IMR-90 (cell line): ENCODE results near the gene HELZ. TPM values are rescaled to one million over a fixed set of nuclear protein-coding genes. Genes with fewer than 3 reads are reported as not detected.
A peak's percentile ranks its signal among the peaks of the same experiment; 100 is the strongest.

Experiments
- ATAC-seq: fragments of 200-7000 bp; cut with Tn5 transposase; 2 replicates; pipeline ENCODE4 v1.9.1; 2020; ENCODE audit warnings: low read depth, mild to moderate bottlenecking, moderate library complexity
- BruUV-seq: library from RNA; stranded (reverse); fragments of 400-500 nt; replicated peaks from 2 replicates; lab custom pipeline; 2021; lab: Mats Ljungman, UMichigan
- CTCF ChIA-PET: fragments of 300-600 bp; formaldehyde crosslinking; extraction: SDS; loops from one replicate; lab custom pipeline; 2021; ENCODE audit warnings: antibody characterized with exemption; lab: Yijun Ruan, JAX
- POLR2A ChIA-PET: fragments of 300-600 bp; sonication (Branson Sonifier 250); formaldehyde crosslinking; loops from one replicate; lab custom pipeline; 2022; ENCODE audit warnings: antibody characterized with exemption; ENCODE audit not compliant: unreplicated experiment; lab: Charles Lee
- DNase-seq: peaks from one replicate; pipeline ENCODE4 v3.0.0; 2013
- H2AFZ ChIP-seq: replicated peaks from 2 replicates; pipeline ENCODE3; 2013; ENCODE audit warnings: low read length, mild to moderate bottlenecking; ENCODE audit not compliant: poor library complexity
- H2AK5ac ChIP-seq: 2 replicates; pipeline ENCODE4 v1.6.1; 2013; ENCODE audit warnings: low read depth, low read length, inconsistent platforms
- H2AK9ac ChIP-seq: replicated peaks from 2 replicates; pipeline ENCODE3; 2013; ENCODE audit warnings: mild to moderate bottlenecking, low read depth, low read length, moderate library complexity; ENCODE audit not compliant: poor library complexity
- H2BK120ac ChIP-seq: 2 replicates; pipeline ENCODE4 v1.6.1; 2013; ENCODE audit warnings: low read depth, low read length, inconsistent platforms
- H2BK15ac ChIP-seq: 3 replicates; pipeline ENCODE4 v1.6.1; 2013; ENCODE audit warnings: low read depth, low read length, inconsistent platforms
- H2BK20ac ChIP-seq: 2 replicates; pipeline ENCODE4 v1.6.1; 2013; ENCODE audit warnings: low read depth, mild to moderate bottlenecking, inconsistent platforms, low read length, moderate library complexity
- H2BK5ac ChIP-seq: 2 replicates; pipeline ENCODE4 v1.6.1; 2013; ENCODE audit warnings: mild to moderate bottlenecking, low read depth, low read length, inconsistent platforms; ENCODE audit not compliant: poor library complexity, severe bottlenecking
- H3K14ac ChIP-seq: replicated peaks from 2 replicates; pipeline ENCODE4 v1.6.1; 2013; ENCODE audit warnings: low read depth, low read length, inconsistent platforms
- H3K18ac ChIP-seq: 2 replicates; pipeline ENCODE4 v1.6.1; 2013; ENCODE audit warnings: low read depth, low read length, control low read depth
- H3K23ac ChIP-seq: 2 replicates; pipeline ENCODE4 v1.6.1; 2013; ENCODE audit warnings: low read depth, low read length, inconsistent platforms
- H3K27ac ChIP-seq: 2 replicates; pipeline ENCODE4 v1.5.1; 2013; ENCODE audit warnings: mild to moderate bottlenecking, control low read depth, low read length; ENCODE audit not compliant: insufficient read depth
- H3K27me3 ChIP-seq: 2 replicates; pipeline ENCODE4 v1.6.1; 2013; ENCODE audit warnings: low read length; ENCODE audit not compliant: control insufficient read depth, insufficient read depth
- H3K36me3 ChIP-seq: 2 replicates; pipeline ENCODE4 v1.6.1; 2013; ENCODE audit warnings: low read length, mixed read lengths; ENCODE audit not compliant: control insufficient read depth, insufficient read depth
- H3K4ac ChIP-seq: 2 replicates; pipeline ENCODE4 v1.6.1; 2013; ENCODE audit warnings: low read depth, low read length, inconsistent platforms
- H3K4me1 ChIP-seq: 2 replicates; pipeline ENCODE4 v1.6.1; 2013; ENCODE audit warnings: low read length, mixed read lengths; ENCODE audit not compliant: control insufficient read depth, insufficient read depth
- H3K4me2 ChIP-seq: 2 replicates; pipeline ENCODE4 v1.6.1; 2013; ENCODE audit warnings: low read depth, mild to moderate bottlenecking, control low read depth, low read length, moderate library complexity
- H3K4me3 ChIP-seq: 2 replicates; pipeline ENCODE4 v1.5.1; 2013; ENCODE audit warnings: low read depth, mild to moderate bottlenecking, control low read depth, low read length, moderate library complexity; ENCODE audit not compliant: insufficient read depth
- H3K56ac ChIP-seq: 2 replicates; pipeline ENCODE4 v1.6.1; 2013; ENCODE audit warnings: low read length, inconsistent platforms; ENCODE audit not compliant: insufficient read depth; ENCODE audit errors: extremely low read depth
- H3K79me1 ChIP-seq, 2 experiments: 2 replicates each; pipeline ENCODE4 v1.6.1; 2013; ENCODE audit warnings: low read length in 2 of 2, inconsistent platforms in 1 of 2, low read depth in 1 of 2
- H3K9ac ChIP-seq: 2 replicates; pipeline ENCODE4 v1.6.1; 2013; ENCODE audit warnings: low read depth, low read length, control low read depth
- H3K9me1 ChIP-seq: 2 replicates; pipeline ENCODE4 v1.6.1; 2013; ENCODE audit warnings: low read length, inconsistent platforms; ENCODE audit not compliant: insufficient read depth
- H3K9me3 ChIP-seq: 2 replicates; pipeline ENCODE4 v1.6.1; 2013; ENCODE audit warnings: low read length; ENCODE audit not compliant: control insufficient read depth, insufficient read depth
- H4K20me1 ChIP-seq: 2 replicates; pipeline ENCODE4 v1.6.1; 2013; ENCODE audit warnings: low read length, inconsistent platforms; ENCODE audit not compliant: insufficient read depth
- H4K5ac ChIP-seq: 2 replicates; pipeline ENCODE4 v1.6.1; 2013; ENCODE audit warnings: mild to moderate bottlenecking, low read depth, low read length, control low read depth
- H4K8ac ChIP-seq, 2 experiments: 2 replicates each; pipeline ENCODE4 v1.6.1; 2013; ENCODE audit warnings: low read depth in 2 of 2, low read length in 2 of 2, control low read depth in 1 of 2, inconsistent platforms in 1 of 2
- H4K91ac ChIP-seq: 2 replicates; pipeline ENCODE4 v1.6.1; 2013; ENCODE audit warnings: low read depth, low read length, inconsistent platforms; ENCODE audit not compliant: insufficient read depth
- FOS ChIP-seq: fragments of 150-350 bp; IDR thresholded peaks from 2 replicates; pipeline ENCODE4 v1.6.1; 2016; ENCODE audit warnings: low read depth, low read length
- RAD21 ChIP-seq: IDR thresholded peaks from 2 replicates; pipeline ENCODE4 v1.6.1; 2012; ENCODE audit warnings: low read length, improper control_type of control experiment
- RFX5 ChIP-seq: IDR thresholded peaks from 2 replicates; pipeline ENCODE4 v1.8.0; 2012; ENCODE audit warnings: low read depth, mild to moderate bottlenecking, low read length, moderate library complexity
- SMC3 ChIP-seq: fragments of 150-350 bp; IDR thresholded peaks from 2 replicates; pipeline ENCODE4 v1.6.1; 2016; ENCODE audit warnings: low read depth, mild to moderate bottlenecking, antibody characterized with exemption, low read length, moderate library complexity
- dilution Hi-C: fragments of 300-500 bp; cut with HindIII; formaldehyde crosslinking; loops from one replicate; pipeline ENCODE4 v1.14.3; 2018; ENCODE audit warnings: low sequenced_read_pairs; ENCODE audit not compliant: unreplicated experiment
- in situ Hi-C: fragments of 300-500 bp; cut with MboI; formaldehyde crosslinking; loops from 3 replicates; pipeline ENCODE4 v1.14.3; 2019; ENCODE audit warnings: low sequenced_read_pairs, inconsistent platforms, mixed read lengths
- intact Hi-C: fragments of 100-400 bp; cut with micrococcal nuclease; formaldehyde crosslinking; loops from 2 replicates; pipeline ENCODE4 v1.10.0; 2022
- polyA plus RNA-seq, 3 experiments: library from polyadenylated mRNA; depleted of rRNA; stranded (reverse); fragments of >200 nt; gene quantifications; 2 replicates each; pipeline ENCODE4 v1.2.3, GENCODE V29; 2012; ENCODE audit warnings: low replicate concordance in 1 of 3
- total RNA-seq: library from RNA; depleted of rRNA; stranded (reverse); fragments of >200 nt; gene quantifications from 2 replicates; pipeline ENCODE4 v1.2.3, GENCODE V29; 2012
- TF ChIP-seq, protein P1 (sequence below): conservative IDR thresholded peaks from 2 replicates; pipeline ENCODE4 v1.5.1; 2012; ENCODE audit warnings: mild to moderate bottlenecking, low read depth, low read length, improper control_type of control experiment

Gene HELZ
- total and polyA plus RNA-seq, 2 of the 4 experiments (the other 2 are of a cell fraction), result 8.0 to 60.6 TPM

DNA sequence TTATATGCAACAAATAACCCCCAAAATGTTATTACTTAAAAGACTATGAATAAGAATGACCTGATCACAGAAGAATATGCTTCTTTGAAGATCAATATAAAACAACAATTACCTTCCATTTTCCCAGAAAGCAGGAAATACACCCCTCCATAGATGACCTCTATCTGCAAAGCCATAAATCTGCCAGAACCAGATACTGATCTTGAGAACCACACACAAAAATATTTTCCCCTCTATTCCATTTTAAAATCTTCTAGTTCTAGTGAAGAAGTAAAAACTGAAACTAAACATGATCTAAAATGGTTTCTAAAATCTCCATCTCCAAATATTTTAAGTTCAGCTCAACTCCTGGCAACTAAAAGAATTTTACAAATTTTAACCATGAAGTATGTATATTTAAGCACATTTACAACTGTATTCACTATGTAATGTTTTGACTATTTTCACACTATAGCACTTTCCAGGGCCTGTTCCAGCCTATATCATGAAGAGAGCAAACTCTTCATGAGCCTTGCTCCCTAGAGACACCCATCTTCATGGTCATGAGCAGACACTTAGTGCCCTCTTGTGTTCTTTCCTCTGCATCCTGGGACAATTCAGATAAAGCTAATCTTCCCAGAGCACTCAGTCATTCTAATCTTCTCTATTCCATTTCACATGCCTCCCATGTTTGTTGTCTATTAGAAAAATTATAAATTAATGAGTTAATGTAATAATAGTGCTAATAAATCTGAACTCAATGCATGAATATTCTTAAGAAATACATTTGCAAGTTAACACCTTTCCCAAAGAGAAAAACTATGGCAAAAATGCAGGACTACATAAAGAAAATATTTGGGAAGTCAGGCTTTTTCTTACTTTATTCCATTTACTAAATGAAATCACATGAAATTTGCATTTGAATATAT lies 87.0 kb downstream of the HELZ start:
- Histone ChIP-seq H2AK9ac (no peak overlapping the region), H3K14ac (no peak overlapping the region), H3K9me1 (peaks cover 3% of the 10 kb centered on the region), H3K9ac (no peak overlapping the region), H3K36me3 (peaks cover 8% of the 10 kb centered on the region), H4K5ac (no peak overlapping the region), H3K4me1 (no peaks in the 10 kb centered on the region), H3K4me2 (no peak overlapping the region), H3K56ac (no peak overlapping the region), H4K91ac (no peak overlapping the region), H3K23ac (no peak overlapping the region), H3K79me1 (peaks cover 4 to 8% of the 10 kb centered on the region in 2 experiments; a peak in 3 of 4 replicates), H2AK5ac (no peak overlapping the region), H3K27ac (no peak overlapping the region), H2BK5ac (no peak overlapping the region), H3K18ac (no peak overlapping the region), H3K4ac (no peak overlapping the region), H4K20me1 (no peaks in the 10 kb centered on the region), H4K8ac (no peak overlapping the region), H3K4me3 (no peak overlapping the region), H3K27me3 (no peaks in the 10 kb centered on the region), H2BK120ac (no peak overlapping the region), H2BK20ac (no peak overlapping the region), H3K9me3 (no peaks in the 10 kb centered on the region), H2AFZ (no peak overlapping the region), H2BK15ac (no peak overlapping the region)
- 0 out of 2 replicates have a peak, but pooled peaks have one; percentile 28 for TF ChIP-seq SMC3
- TF ChIP-seq RFX5, result no peak
- TF ChIP-seq, protein P1, sequence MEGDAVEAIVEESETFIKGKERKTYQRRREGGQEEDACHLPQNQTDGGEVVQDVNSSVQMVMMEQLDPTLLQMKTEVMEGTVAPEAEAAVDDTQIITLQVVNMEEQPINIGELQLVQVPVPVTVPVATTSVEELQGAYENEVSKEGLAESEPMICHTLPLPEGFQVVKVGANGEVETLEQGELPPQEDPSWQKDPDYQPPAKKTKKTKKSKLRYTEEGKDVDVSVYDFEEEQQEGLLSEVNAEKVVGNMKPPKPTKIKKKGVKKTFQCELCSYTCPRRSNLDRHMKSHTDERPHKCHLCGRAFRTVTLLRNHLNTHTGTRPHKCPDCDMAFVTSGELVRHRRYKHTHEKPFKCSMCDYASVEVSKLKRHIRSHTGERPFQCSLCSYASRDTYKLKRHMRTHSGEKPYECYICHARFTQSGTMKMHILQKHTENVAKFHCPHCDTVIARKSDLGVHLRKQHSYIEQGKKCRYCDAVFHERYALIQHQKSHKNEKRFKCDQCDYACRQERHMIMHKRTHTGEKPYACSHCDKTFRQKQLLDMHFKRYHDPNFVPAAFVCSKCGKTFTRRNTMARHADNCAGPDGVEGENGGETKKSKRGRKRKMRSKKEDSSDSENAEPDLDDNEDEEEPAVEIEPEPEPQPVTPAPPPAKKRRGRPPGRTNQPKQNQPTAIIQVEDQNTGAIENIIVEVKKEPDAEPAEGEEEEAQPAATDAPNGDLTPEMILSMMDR, result peak; percentile 55
- peak; percentile 68 for TF ChIP-seq RAD21
- TF ChIP-seq FOS, result no peak
- intact Hi-C loops, result loop anchor here (5.0 kb wide), 2 partner anchors 251 to 431 kb away; no protein-coding TSS in a partner anchor
- dilution Hi-C loops, result no loop called here
- POLR2A ChIA-PET, result no interaction called here
- in situ Hi-C loops, result no loop called here
- CTCF ChIA-PET, result interaction anchor here (0.6 to 1.1 kb wide), 2 partner anchors 9 to 356 kb away, joined by 3 read pairs; no protein-coding TSS in a partner anchor
- ATAC-seq (peak; percentile 85), DNase-seq (peak; percentile 57)
- no TSS peak for BruUV-seq
